ENCODE data around the gene ZBTB46. TPM values are rescaled to one million over a fixed set of nuclear protein-coding genes. Genes with fewer than 3 reads are reported as not detected.
A peak's percentile ranks its signal among the peaks of the same experiment; 100 is the strongest.

The ZBTB46 gene
- total RNA-seq, 4 donors from 2014 or later = 15.9 to 39.9 (median 27.7) TPM

GRCh38 chr20:63860325-63861051 is 29.4 kb upstream of the ZBTB46 start:
- intact Hi-C loops (cut with DNase I) = loop anchor here (5.0 kb wide), 2 partner anchors 33 to 323 kb away; partner anchors contain the start of gene PTK6
- Histone ChIP-seq H3K9me3 (no peaks in the 10 kb centered on the region), H3K4me1 (peaks cover 18 to 60% of the 10 kb centered on the region in 2 donors), H3K36me3 (peaks cover 0 to 7% of the 10 kb centered on the region in 2 donors), H3K27ac (peak overlapping the region in 1 of 3 donors; percentile 45), H3K4me3 (replicated peaks in 1 of 3) (no peak overlapping the region), H3K27me3 (no peaks in the 10 kb centered on the region)
- TF ChIP-seq POLR2A (IDR thresholded peaks at IDR 0.05) = no peak
- WGBS, 2 donors = 37 to 42% methylated on average over 16 of the region's 17 CpGs
- DNase-seq = peak; percentile 60 to 67

DNA sequence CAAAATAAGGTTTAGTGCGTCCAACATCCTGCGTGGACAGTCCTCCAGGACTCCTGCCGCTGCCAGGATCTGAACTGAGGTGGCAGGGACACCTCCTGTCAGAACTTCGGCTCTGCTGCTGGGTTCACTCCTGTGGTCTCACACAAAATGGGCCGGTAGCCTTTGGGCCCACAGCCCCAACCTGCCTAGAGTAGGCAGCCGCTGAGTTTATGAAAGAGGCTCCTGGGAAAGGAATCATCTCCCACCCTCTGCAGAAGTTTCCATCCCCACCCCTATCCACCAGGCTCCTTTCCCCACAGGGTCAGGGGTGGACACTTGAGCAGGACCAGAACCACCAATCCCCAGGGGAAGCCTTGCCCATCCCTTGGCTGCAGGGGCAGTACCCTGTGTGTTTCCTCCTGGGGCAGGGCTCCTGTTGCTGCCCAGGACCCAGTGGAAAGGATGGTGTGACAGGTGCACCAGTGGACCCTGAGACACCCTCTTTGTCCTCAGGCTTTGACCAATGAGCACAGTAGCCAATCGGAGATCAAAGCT is 28.2 kb upstream of the ZBTB46 start:
- H3K27ac ChIP-seq = peak overlapping the region in 2 of 3 donors; percentile 17 to 33
- H3K4me1 ChIP-seq = peaks cover 27 to 72% of the 10 kb centered on the region in 2 donors
- no peaks in the 10 kb centered on the region for H3K27me3 ChIP-seq
- peaks cover 0 to 7% of the 10 kb centered on the region in 2 donors for H3K36me3 ChIP-seq
- H3K4me3 ChIP-seq (replicated peaks in 1 of 3) = no peak overlapping the region
- DNase-seq = no peak
- TF ChIP-seq CTCF (IDR thresholded peaks at IDR 0.05) = no peak
- TF ChIP-seq POLR2A (IDR thresholded peaks at IDR 0.05) = no peak
- 73 to 94% methylated on average over 1 to 3 of the region's 7 CpGs for WGBS, 2 donors
- intact Hi-C loops (cut with DNase I) = no loop called here
- H3K9me3 ChIP-seq = no peaks in the 10 kb centered on the region

DNA sequence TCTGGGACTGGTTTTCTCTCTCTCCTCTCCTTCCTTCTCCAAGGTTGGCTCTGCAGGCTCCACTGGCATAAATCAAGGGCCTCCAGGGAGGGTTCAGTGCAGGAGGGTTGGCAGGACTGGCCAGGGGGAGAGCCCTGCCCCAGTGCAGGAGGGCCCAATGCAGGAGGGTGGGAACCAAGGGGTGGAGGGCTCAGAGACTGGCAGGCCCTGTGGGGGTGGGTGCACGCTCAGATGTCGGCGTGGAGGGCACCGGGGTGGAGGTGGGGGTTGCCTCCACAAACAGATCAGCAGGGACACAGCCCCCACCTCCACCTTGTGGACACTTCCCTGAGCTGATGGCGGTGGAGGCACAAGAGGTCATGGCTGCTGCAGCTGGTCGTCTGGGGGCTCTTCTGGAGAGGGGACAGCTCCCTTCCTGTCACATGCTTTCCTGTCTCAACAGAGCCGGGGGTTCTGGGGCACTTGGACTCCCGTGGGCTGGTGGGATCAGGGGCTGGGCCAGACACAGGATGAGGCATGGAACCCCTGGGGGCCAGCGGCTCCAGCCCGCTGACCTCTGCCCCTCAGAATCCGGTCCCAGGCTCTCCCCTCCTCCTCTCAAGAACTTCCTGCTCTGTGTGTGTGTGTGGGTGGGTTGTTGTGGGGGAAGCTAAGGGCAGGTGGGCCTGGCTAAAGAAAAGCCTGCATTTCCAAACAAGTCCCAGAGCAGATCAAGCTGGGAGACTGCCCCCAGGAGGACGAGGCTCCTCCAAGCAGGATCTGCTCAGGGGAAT is 27.5 kb upstream of the ZBTB46 start:
- TF ChIP-seq CTCF (IDR thresholded peaks at IDR 0.05) (peak in 1 of 6 experiments; percentile 12), POLR2A (IDR thresholded peaks at IDR 0.05) (no peak)
- H3K27ac ChIP-seq = peak overlapping the region in 2 of 3 donors; percentile 33 to 39
- H3K36me3 ChIP-seq = peaks cover 0 to 7% of the 10 kb centered on the region in 2 donors
- intact Hi-C loops (cut with DNase I) = no loop called here
- H3K27me3 ChIP-seq = no peaks in the 10 kb centered on the region
- H3K9me3 ChIP-seq = no peaks in the 10 kb centered on the region
- H3K4me1 ChIP-seq = peaks cover 27 to 74% of the 10 kb centered on the region in 2 donors
- 9 to 31% methylated on average over 6 to 11 of the region's 12 CpGs for WGBS, 2 donors
- H3K4me3 ChIP-seq (replicated peaks in 1 of 3) = no peak overlapping the region
- DNase-seq = peak in 1 of 2 donors; percentile 15

DNA sequence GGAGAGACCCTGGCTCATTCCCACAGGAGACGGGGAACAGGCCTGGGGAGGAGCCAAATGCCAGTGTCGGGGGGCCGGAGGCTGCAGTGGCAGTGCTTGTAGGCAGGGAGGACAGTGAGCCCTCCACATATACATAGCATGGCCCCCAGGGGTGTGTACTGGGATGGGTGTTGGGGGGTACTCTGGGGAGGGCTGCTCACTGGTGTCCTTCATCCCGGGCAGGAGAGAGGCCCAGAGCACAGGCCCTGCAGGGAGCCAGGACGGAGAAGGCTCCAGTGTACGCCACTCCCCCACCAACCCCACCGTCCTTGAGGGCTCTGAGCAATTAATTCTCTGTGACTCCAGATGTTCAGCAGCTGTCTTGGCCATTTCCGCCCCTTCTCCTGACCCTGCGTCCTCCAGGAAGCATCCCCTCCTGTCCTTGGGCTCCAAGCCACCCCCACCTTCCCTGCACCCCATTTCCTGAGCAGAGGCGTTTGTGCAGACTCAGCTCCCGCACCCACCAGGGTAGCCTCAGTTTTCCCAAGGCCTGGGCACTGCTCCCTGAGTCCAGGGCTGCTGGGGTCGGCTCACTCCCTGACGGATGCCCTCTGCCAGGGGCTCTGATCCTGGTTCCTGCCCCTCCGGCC is 26.8 kb upstream of the ZBTB46 start:
- intact Hi-C loops (cut with DNase I) = no loop called here
- peaks cover 27 to 69% of the 10 kb centered on the region in 2 donors for H3K4me1 ChIP-seq
- H3K9me3 ChIP-seq = no peaks in the 10 kb centered on the region
- 26 to 53% methylated on average over 11 of the region's 14 CpGs for WGBS, 2 donors
- TF ChIP-seq POLR2A (IDR thresholded peaks at IDR 0.05) (no peak), CTCF (IDR thresholded peaks at IDR 0.05) (no peak)
- no peaks in the 10 kb centered on the region for H3K27me3 ChIP-seq
- DNase-seq = no peak
- peaks cover 0 to 7% of the 10 kb centered on the region in 2 donors for H3K36me3 ChIP-seq
- H3K27ac ChIP-seq = peak overlapping the region in 2 of 3 donors; percentile 33 to 39
- H3K4me3 ChIP-seq (replicated peaks in 1 of 3) = no peak overlapping the region

- intact Hi-C loops (cut with DNase I) = no loop called here
- no peaks in the 10 kb centered on the region for H3K9me3 ChIP-seq
- no peak for TF ChIP-seq CTCF (IDR thresholded peaks at IDR 0.05)
- no peak for TF ChIP-seq POLR2A (IDR thresholded peaks at IDR 0.05)
- 48 to 67% methylated on average over 15 to 22 of the region's 22 CpGs for WGBS, 2 donors
- DNase-seq = peak in 1 of 2 donors; percentile 18
- no peak overlapping the region for H3K4me3 ChIP-seq (replicated peaks in 1 of 3)
- no peaks in the 10 kb centered on the region for H3K27me3 ChIP-seq
- H3K27ac ChIP-seq = no peak overlapping the region
- H3K36me3 ChIP-seq = no peaks in the 10 kb centered on the region
- H3K4me1 ChIP-seq = peaks cover 27 to 69% of the 10 kb centered on the region in 2 donors
Measured at GRCh38 chr20:63856098-63856511, 25.0 kb upstream of the ZBTB46 start.

Data from thyroid gland (tissue), 4 donors.